Lower leg skin (tissue), 4 donors: ENCODE results near the gene ZNF48. TPM values are rescaled to one million over a fixed set of nuclear protein-coding genes. Genes with fewer than 3 reads are reported as not detected.
"Not testable (repeated sequence)": the region's sequence is repeated elsewhere in the genome, so short reads cannot be mapped to it uniquely, and the experiment has no call there.

Experiments
- DNase-seq, 2 donors: peaks; one replicate each; pipeline ENCODE4 v3.0.0-alpha.2; 2019; ENCODE audit warnings: low spot score in 2 of 2
- H3K4me3 ChIP-seq: fragments of 200-600 bp; sonication (generic); 2 replicates; pipeline ENCODE4 v1.5.1; 2017; ENCODE audit warnings: mild to moderate bottlenecking, low read depth; ENCODE audit not compliant: poor library complexity, severe bottlenecking
- POLR2A ChIP-seq, 2 donors: fragments of 450-650 bp; IDR thresholded peaks; one replicate each; pipeline ENCODE4 v1.6.1; 2016 to 2017; ENCODE audit warnings: antibody characterized with exemption in 2 of 2, mild to moderate bottlenecking in 1 of 2, moderate library complexity in 1 of 2
- WGBS, 2 donors: methylation state at CpG; one replicate each; pipeline ENCODE4 v1.1.5; 2018; 5-methylcytosine and 5-hydroxymethylcytosine counted together
- intact Hi-C: fragments of 100-400 bp; cut with DNase I; formaldehyde crosslinking; loops from one replicate; pipeline ENCODE4 v1.15.0; 2023; ENCODE audit warnings: low total_unique reads
- total RNA-seq, 4 donors: library from RNA; depleted of rRNA; stranded (reverse); fragments of >200 nt; gene quantifications; one replicate each; pipeline ENCODE4 v1.1.0, GENCODE V29; 2016
- TF ChIP-seq, protein P1 (sequence below), 3 donors: fragments of 450-650 bp; IDR thresholded peaks; one replicate each; pipeline ENCODE4 v1.5.1; 2016; ENCODE audit warnings: antibody characterized with exemption in 3 of 3, mild to moderate bottlenecking in 3 of 3, moderate library complexity in 2 of 3

Gene ZNF48
- total RNA-seq, 4 donors from 2014 or later: 8.3 to 15.6 (median 10.5) TPM

DNA sequence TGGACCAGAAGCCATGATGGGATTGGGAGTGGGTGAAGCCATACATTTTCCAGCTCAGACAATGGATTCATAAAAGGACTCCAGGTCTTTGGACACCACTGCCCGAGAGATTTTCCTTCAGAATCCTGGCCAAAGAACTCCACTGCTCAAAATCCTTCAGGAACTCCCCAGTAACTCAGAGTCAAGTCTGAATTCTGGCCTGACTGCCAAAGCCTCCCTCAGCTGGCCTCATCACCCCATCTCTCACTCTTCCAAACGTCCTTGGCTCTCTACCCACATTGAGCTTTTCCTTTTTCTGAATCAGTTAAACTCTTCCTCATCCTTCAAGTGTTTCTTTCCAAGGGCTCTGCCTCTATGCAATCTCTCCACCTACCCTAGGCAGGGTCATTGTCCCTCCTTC lies 11.7 kb upstream of the ZNF48 start:
- intact Hi-C loops: no loop called here
- WGBS, 2 donors: 41 to 46% methylated on average over 2 of the region's 2 CpGs
- no peak for DNase-seq
- H3K4me3 ChIP-seq: no peak overlapping the region
- no peak for TF ChIP-seq POLR2A (IDR thresholded peaks at IDR 0.05)
- TF ChIP-seq, protein P1, sequence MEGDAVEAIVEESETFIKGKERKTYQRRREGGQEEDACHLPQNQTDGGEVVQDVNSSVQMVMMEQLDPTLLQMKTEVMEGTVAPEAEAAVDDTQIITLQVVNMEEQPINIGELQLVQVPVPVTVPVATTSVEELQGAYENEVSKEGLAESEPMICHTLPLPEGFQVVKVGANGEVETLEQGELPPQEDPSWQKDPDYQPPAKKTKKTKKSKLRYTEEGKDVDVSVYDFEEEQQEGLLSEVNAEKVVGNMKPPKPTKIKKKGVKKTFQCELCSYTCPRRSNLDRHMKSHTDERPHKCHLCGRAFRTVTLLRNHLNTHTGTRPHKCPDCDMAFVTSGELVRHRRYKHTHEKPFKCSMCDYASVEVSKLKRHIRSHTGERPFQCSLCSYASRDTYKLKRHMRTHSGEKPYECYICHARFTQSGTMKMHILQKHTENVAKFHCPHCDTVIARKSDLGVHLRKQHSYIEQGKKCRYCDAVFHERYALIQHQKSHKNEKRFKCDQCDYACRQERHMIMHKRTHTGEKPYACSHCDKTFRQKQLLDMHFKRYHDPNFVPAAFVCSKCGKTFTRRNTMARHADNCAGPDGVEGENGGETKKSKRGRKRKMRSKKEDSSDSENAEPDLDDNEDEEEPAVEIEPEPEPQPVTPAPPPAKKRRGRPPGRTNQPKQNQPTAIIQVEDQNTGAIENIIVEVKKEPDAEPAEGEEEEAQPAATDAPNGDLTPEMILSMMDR (IDR thresholded peaks at IDR 0.05): no peak

DNA sequence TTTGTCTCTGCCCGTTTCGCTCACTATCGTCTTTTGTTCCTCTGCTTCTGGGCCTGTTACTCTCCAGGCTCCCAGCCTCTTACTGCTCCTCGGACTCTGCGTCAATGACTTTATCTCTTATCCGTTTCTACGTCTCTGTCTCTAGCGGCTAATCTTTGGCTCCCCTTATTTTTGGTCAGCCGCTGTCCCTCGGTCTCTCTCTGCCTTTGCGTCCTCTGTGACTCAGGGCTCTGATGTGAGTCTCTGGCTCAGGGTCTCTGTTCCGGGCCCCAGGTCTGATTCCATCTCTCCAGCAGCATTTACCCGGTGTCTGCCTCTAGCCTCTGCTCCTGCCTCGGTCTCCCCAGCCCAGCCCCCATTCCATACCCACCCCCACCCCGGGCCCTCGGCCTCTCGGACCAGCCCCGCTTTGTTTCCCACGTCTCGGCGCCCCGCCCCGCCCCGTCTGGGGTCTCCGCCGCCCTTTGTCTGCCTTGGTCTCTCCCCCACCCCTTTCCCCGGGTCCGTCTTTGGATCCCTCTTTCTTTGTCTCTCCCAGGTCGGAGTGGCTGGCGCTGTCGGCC lies 547 bp upstream of the ZNF48 start:
- peak overlapping the region; percentile 74 for H3K4me3 ChIP-seq
- 8 to 9% methylated on average over 31 of the region's 31 CpGs for WGBS, 2 donors
- DNase-seq: no peak
- intact Hi-C loops: no loop called here
- no peak for TF ChIP-seq POLR2A (IDR thresholded peaks at IDR 0.05)
- TF ChIP-seq, protein P1 (IDR thresholded peaks at IDR 0.05): no peak

DNA sequence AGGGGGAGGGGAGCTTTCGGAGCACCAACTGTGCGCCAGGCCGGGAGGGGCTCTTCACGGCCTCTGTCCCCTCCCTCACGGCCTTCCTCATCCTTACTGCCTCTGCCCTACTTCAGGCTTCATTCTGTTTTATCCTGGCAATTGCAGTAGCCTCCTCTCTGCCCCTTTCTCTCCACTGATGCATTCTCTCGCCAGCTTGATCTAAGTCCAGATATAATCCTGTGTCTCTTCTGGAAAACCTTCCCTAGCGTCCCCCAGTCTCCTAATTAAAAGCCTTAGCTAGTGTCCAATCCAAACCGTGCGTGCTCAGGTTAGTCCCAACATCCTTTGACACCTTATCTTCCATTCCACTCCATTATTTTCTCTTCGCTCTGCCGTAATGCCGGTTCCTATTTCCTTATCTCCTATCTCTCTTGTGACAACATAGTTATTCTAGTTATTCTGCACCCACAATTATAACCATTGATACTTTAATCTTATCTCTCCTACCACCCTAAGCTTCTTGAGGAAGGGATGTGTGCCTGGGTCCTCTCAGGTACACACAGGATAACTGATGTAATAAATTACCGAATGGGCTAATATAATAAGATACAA lies 869 bp downstream of the ZNF48 start:
- 14 to 15% methylated on average over 13 of the region's 13 CpGs for WGBS, 2 donors
- intact Hi-C loops: no loop called here
- TF ChIP-seq, protein P1 (IDR thresholded peaks at IDR 0.05): no peak
- TF ChIP-seq POLR2A (IDR thresholded peaks at IDR 0.05): no peak
- DNase-seq: no peak
- peak overlapping the region; percentile 74 for H3K4me3 ChIP-seq

DNA sequence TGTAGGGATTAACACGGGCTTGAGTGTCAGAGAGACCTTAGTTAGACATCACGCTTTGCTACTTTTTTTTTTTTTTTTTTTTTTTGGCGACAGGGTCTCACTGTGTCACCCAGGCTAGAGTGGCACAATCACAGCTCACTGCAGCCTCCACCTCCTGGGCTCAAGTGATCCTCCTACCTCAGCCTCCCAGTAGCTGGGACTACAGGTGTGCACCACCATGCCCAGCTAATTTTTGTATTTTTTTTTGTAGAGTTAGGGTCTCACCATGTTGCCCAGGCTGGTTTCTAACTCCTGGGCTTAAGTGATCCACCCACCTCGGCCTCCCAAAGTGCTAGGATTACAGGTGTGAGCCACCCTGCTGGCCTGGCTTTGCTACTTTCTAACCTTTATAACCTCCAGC lies 1.4 kb downstream of the ZNF48 start:
- DNase-seq, intact Hi-C loops, H3K4me3 ChIP-seq: not testable (repeated sequence)
- WGBS, 2 donors: 82% methylated on average over 4 of the region's 4 CpGs

DNA sequence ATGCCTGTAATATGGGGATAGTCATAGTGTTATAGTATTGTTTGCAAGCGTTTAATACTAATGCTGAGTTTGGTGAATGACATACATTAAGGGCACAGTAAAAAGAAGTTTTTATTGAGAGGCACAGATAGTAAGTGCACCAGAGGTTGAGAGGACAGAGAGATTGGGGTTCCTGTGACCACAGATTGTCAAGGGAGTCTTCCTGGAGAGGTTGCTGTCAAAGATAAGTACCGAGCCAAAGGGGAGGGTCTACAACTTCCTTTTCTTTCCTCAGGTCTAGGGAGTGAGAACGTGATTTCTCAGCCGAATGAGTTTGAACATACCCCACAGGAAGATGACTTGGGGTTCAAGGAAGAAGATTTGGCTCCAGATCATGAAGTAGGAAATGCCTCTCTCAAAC lies 1.8 kb downstream of the ZNF48 start:
- no peak for TF ChIP-seq POLR2A (IDR thresholded peaks at IDR 0.05)
- TF ChIP-seq, protein P1 (IDR thresholded peaks at IDR 0.05): no peak

DNA sequence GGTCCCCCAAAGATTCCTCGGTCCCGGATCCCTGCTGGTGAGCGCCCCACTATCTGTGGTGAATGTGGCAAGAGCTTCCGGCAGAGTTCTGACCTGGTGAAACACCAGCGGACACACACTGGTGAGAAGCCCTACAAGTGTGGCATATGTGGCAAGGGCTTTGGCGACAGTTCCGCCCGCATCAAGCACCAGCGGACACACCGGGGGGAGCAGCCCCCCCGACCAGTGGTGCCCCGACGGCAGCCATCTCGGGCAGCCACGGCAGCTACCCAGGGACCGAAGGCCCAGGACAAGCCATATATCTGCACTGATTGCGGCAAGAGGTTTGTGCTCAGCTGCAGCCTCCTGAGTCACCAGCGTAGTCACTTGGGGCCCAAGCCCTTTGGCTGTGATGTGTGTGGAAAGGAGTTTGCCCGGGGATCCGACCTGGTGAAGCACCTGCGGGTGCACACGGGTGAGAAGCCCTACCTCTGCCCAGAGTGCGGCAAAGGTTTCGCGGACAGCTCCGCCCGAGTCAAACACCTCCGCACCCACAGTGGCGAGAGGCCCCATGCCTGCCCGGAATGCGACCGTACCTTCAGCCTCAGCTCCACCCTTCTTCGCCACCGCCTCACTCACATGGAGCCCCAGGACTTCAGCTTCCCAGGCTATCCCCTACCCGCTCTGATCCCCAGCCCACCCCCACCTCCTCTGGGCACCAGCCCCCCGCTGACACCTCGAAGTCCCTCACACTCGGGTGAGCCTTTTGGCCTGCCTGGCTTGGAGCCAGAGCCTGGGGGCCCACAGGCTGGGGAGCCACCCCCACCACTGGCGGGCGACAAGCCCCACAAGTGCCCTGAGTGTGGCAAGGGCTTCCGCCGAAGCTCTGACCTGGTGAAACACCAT lies 2.8 kb downstream of the ZNF48 start:
- WGBS, 2 donors: 84 to 89% methylated on average over 19 to 32 of the region's 42 CpGs
- intact Hi-C loops: no loop called here
- no peak for DNase-seq
- TF ChIP-seq, protein P1 (IDR thresholded peaks at IDR 0.05): no peak
- no peak for TF ChIP-seq POLR2A (IDR thresholded peaks at IDR 0.05)
- no peak overlapping the region for H3K4me3 ChIP-seq

More for the DNA sequence above, 1.8 kb downstream of the ZNF48 start:
- H3K4me3 ChIP-seq: no peak overlapping the region
- DNase-seq: no peak
- intact Hi-C loops: no loop called here
- 77 to 82% methylated on average over 4 of the region's 4 CpGs for WGBS, 2 donors
